Dermis microvascular lymphatic vessel endothelial cell (primary cell): ENCODE measurements around the gene NRIP3. TPM values are rescaled to one million over a fixed set of nuclear protein-coding genes. Genes with fewer than 3 reads are reported as not detected.
"Not testable (repeated sequence)": the region's sequence is repeated elsewhere in the genome, so short reads cannot be mapped to it uniquely, and the experiment has no call there.

ENCODE experiments used
- DNase-seq, 2 donors: peaks; one replicate each; pipeline versions ENCODE4 v3.0.0 to v3.0.0-alpha.2; 2010; ENCODE audit warnings: low read depth in 2 of 2
- total RNA-seq: library from RNA; depleted of rRNA; stranded (reverse); fragments of >200 nt; gene quantifications from 2 replicates; pipeline ENCODE4 v1.2.1, GENCODE V29; 2014

The NRIP3 gene
- total RNA-seq, 1 donor from 2014 or later: 1.2 TPM

GRCh38 chr11:9016916-9017642, 13.3 kb upstream of the NRIP3 start:
- peak; percentile 1 to 61 for DNase-seq

- DNase-seq: peak; percentile 64 to 87
Measured at GRCh38 chr11:9015677-9016076, 11.9 kb upstream of the NRIP3 start.

DNA sequence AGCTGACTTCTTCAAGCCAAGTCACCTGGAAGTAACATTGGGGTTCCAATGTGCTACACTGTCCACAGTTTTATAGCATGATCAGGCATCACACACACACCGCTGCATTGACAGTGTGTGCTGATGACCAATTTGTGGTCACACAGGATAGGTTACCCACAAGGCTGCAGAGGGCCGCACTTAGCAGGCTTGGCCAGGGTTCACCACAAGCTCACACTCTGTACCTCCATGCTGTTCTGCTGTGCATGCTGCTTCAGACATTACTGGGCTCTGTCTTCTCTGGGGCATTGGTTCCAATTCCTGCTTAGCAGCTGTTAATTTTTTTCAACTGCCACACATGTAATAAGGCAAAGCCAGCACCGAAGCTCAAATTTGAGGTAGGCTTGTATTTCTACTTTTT, 11.0 kb upstream of the NRIP3 start:
- DNase-seq: no peak

GRCh38 chr11:9013373-9013772, 9.6 kb upstream of the NRIP3 start:
- DNase-seq: no peak

- not testable (repeated sequence) for DNase-seq
Measured at GRCh38 chr11:9009538-9009937, 5.7 kb upstream of the NRIP3 start.

- no peak for DNase-seq
Measured at GRCh38 chr11:9008661-9009060, 4.9 kb upstream of the NRIP3 start.

DNA sequence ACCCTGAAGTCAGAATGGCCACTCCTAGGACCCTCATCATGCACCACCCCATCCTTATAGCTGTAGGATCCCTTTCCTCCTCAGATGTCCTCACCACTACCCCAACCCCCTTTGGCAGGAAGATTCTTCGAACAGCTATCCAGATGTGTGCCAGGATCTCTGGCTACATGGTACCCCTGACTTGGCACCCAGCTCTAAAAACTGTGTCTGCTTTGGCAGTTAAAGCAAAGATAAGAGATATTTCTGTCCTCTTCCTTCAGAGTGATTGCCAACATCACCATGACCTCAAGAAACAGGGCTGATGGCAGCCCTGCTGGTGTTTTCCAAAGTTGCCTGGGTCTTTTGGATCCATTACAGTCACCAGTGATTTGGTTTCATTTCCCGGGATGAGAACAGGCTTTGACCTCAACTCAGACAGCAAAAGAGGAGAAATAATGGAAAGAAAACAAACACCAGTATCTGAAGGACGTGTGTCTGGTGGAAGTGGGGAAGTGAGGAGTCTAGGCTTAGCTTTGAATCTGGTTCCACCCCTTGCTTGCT, 4.3 kb upstream of the NRIP3 start:
- DNase-seq: no peak

DNA sequence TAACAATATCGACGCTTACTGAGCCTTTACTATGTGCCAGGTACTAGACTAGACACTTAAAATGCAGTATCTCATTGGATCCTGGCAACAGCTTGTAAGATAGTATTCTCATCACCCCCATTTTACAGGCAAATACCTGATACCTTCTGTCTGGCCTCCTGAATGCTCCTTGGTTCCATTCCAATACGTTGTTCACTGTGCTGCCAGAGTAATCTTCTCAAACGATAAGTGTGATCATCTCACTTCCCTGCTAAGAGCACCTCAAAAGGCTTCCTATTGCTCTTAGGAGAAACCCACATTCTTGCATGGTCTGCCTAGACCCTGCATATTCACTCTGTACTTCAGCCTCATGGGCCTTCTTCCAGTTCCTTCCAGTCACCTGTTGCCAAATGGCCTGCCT, 1.3 kb upstream of the NRIP3 start:
- DNase-seq: no peak

- no peak for DNase-seq
Measured at GRCh38 chr11:9004183-9004926, 554 bp upstream of the NRIP3 start.

- no peak for DNase-seq
Measured at GRCh38 chr11:9002920-9003572, 755 bp downstream of the NRIP3 start.

- peak in 1 of 2 donors; percentile 82 for DNase-seq
Measured at GRCh38 chr11:9001736-9002135, 2.1 kb downstream of the NRIP3 start.

DNA sequence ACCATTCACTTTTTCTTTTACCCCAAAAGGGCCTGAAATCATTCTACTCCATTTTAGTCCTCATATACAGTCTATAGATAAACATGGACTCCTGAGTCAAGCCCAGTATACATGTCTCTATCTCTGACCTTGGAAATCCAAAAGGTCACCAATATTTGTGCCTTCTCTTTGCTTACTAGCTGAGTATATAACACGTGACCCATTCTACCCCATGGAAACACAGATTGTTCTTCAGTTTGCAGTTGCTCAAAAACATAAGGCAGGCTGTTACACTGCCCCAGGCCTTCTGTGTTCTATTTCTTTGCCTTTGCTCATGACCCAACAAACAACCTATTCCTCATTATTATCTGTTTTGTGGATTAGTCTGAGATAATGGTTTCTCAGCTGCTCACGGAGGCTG, 5.8 kb downstream of the NRIP3 start:
- no peak for DNase-seq

DNA sequence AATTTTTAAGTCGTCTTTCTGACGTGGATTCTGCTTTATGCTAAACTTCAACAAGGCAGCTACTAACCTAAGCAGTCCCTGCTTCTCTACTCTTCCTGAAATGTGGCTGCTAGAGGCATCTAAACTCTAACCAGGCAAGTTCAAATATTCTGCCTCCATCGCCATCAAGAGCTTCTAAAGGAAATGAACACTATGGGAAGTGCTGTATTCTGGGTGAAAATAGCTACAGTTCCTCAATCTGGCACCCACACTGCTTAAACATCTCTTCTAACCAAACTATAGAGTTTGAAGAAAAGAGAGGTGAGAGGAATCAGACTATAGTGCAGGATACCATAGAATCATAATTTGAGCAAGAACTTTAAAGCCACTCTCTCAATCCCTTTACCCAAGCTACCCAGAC, 6.3 kb downstream of the NRIP3 start:
- no peak for DNase-seq

- DNase-seq: no peak
Measured at GRCh38 chr11:8989453-8989852, 14.3 kb downstream of the NRIP3 start.

DNA sequence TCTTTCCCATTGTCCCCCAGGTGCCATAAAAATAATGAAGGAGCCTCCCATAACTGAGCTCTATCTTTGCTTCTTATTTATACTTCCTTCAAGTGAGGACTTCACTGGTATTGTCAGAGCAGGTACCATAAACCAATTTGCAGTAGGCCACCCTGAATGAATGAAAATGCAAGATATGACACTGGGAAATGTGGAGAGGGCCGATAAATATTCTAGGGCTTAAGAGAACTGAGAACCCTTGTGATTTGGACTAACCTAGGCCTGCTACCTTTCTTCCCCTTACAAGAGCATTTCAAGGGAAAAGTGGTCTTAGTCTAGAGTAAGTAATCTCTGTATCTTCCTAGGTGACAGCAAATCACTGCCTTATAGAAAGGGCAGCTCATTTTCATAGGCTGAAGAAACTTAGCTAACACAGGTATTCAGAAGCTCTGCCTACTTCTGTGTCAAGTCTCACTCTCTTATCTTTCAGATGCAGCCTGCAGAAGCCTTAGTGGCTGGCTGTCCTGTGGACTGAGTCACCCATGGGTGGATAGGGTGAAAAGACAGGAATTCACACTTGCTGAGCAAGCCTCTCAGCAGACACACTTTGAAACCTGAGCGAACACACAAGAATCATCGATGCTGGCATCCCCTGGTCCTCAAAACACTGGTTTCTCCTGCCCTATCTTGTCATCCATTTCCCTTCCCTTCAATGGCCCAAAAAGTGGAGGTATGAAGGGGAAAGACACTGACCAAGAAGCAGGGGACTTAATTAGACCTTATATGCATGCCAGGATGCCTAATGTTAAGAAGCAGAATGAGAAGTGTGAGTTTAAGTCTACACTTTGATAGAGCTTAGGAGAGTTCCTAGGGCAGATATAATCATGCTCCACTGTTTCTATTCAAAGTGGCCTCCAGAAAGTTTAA, 15.2 kb downstream of the NRIP3 start:
- DNase-seq: no peak

GRCh38 chr11:8987446-8987845, 16.4 kb downstream of the NRIP3 start:
- no peak for DNase-seq

DNA sequence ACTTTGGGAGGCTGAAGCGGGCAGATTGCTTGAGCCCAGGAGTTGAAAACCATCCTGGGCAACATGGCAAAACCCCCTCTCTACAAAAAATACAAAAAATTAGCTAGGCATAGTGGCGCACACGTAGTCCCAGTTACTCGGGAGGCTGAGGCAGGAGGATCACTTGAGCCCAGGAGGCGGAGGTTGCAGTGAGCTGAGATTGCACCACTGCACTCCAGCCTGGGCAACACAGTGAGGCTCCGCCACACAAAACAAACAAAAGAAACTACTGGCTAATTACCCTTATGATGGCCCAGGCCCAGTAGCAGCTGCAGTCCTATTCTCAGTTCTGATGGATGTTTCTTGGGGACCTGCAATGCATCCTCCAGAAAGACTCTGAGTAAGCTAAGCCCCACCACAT, 17.0 kb downstream of the NRIP3 start:
- DNase-seq: not testable (repeated sequence)

GRCh38 chr11:8985462-8985861, 18.3 kb downstream of the NRIP3 start:
- DNase-seq: no peak

DNA sequence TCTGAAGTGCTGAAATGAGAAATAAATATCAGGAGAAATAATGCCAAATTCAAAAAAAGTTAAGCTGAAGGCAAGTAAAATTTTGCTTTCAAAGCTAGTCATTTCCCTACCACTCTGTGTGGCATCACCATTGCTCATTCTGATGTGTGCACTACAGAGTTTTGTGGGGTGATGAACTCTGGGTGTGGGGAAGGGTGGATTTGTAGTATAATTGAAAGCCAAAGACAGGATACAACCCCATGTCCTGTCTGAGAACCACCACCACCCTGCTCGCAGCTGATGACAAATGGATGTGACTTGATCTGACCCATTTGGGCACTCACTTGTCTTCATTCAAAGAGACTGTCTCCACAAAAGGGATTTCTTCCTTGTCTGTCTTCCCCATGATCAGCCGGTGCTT, 20.2 kb downstream of the NRIP3 start:
- DNase-seq: no peak

DNA sequence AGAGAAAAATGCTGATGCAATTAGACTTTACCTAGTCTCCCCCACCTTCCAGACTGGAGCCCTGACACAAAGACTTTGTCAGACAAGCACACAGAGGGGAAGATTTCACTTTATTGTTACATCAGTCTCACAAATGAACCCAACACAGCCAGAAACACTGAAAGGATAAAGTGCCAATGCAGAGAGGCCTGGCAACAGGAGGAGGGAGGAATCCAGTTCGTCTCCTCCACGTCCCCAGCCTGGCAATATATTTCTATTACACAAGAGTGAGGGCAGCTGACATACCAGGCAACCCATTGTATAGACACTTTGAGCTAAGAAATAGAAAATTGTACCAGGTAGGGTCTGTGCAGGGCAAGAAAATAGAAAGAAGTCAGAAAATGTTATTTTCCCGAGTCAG, 23.3 kb downstream of the NRIP3 start:
- DNase-seq: no peak

- not testable (repeated sequence) for DNase-seq
Measured at GRCh38 chr11:8979365-8979764, 24.4 kb downstream of the NRIP3 start.
